Aorta (tissue), 5 donors: ENCODE measurements around the gene MYL10. TPM values are rescaled to one million over a fixed set of nuclear protein-coding genes. Genes with fewer than 3 reads are reported as not detected.

ENCODE experiments used
- ATAC-seq: fragments of 200-7000 bp; cut with Tn5 transposase; one replicate; pipeline ENCODE4 v1.9.1; 2022; ENCODE audit warnings: moderate library complexity; ENCODE audit not compliant: low FRiP score
- DNase-seq, 2 donors: peaks; one replicate each; pipeline ENCODE4 v3.0.0-alpha.2; 2020
- H3K27ac ChIP-seq, 2 donors: one replicate each; pipeline ENCODE4 v1.5.1; 2013; ENCODE audit warnings: low read length in 2 of 2, mild to moderate bottlenecking in 2 of 2, moderate library complexity in 2 of 2, control low read depth in 1 of 2, inconsistent platforms in 1 of 2, low read depth in 1 of 2
- H3K27me3 ChIP-seq, 2 donors: one replicate each; pipeline ENCODE4 v1.6.1; 2013; ENCODE audit warnings: control low read depth in 1 of 2, low read length in 1 of 2, mild to moderate bottlenecking in 1 of 2, moderate library complexity in 1 of 2; ENCODE audit not compliant: insufficient read depth in 2 of 2, control insufficient read depth in 1 of 2
- H3K36me3 ChIP-seq, 2 donors: one replicate each; pipeline ENCODE4 v1.6.1; 2013; ENCODE audit warnings: control low read depth in 1 of 2, low read length in 1 of 2, mild to moderate bottlenecking in 1 of 2; ENCODE audit not compliant: insufficient read depth in 2 of 2, control insufficient read depth in 1 of 2
- H3K4me1 ChIP-seq, 2 donors: one replicate each; pipeline ENCODE4 v1.6.1; 2013; ENCODE audit warnings: low read length in 2 of 2, control low read depth in 1 of 2, mild to moderate bottlenecking in 1 of 2, moderate library complexity in 1 of 2; ENCODE audit not compliant: insufficient read depth in 2 of 2, control insufficient read depth in 1 of 2
- H3K4me3 ChIP-seq, 2 donors: one replicate each; pipeline ENCODE4 v1.5.1; 2013; ENCODE audit warnings: low read length in 2 of 2, control low read depth in 1 of 2, mild to moderate bottlenecking in 1 of 2
- H3K9me3 ChIP-seq: one replicate; pipeline ENCODE4 v1.6.1; 2013; ENCODE audit warnings: mild to moderate bottlenecking, low read length; ENCODE audit not compliant: control insufficient read depth
- WGBS, 2 donors: extraction: QIAGEN DNeasy Blood & Tissue Kit; methylation state at CpG; one replicate each; pipeline ENCODE4 v1.1.7; 2013; 5-methylcytosine and 5-hydroxymethylcytosine counted together
- intact Hi-C, 2 donors: fragments of 100-400 bp; cut with DNase I; formaldehyde crosslinking; loops; one replicate each; pipeline versions ENCODE4 v1.14.2 to v1.15.0; 2022
- polyA plus RNA-seq, 2 donors: library from polyadenylated mRNA; stranded (reverse); fragments of 200-250 nt; gene quantifications; one replicate each; pipeline ENCODE4 v1.2.3, GENCODE V29; 2013
- total RNA-seq, 2 donors: library from RNA; stranded (reverse); fragmentation: NEBNext Ultra II Directional; extraction: Animal tissue kit (Norgen Biotek cat#: 25700); gene quantifications; one replicate each; pipeline ENCODE4 v1.2.1, GENCODE V29; 2021
- donor health status: healthy with polysubstance abuse.
- donor health status: Bipolar disorder and iron deficiency.
- donor health status: DM: no; HTN: no; CAD: no.
- donor health status: DM: no; HTN: no; CAD: no.
- donor health status: DM: yes; HTN: yes; CAD: no.

Gene MYL10
- total and polyA plus RNA-seq, 4 donors, result not detected

GRCh38 chr7:101565601-101566209 lies 63.4 kb downstream of the MYL10 start:
- H3K4me3 ChIP-seq, result no peak overlapping the region
- 90% methylated on average over 8 of the region's 8 CpGs for WGBS, 2 donors
- intact Hi-C loops, result loop anchor here in 1 of 2 donors (10.0 kb wide), 1 partner anchor 219 kb away; no protein-coding TSS in a partner anchor
- peaks cover 0 to 2% of the 10 kb centered on the region in 2 donors for H3K36me3 ChIP-seq
- peaks cover 0 to 2% of the 10 kb centered on the region in 2 donors for H3K27me3 ChIP-seq
- H3K9me3 ChIP-seq, result peaks cover 1% of the 10 kb centered on the region
- no peak overlapping the region for H3K27ac ChIP-seq
- H3K4me1 ChIP-seq, result no peaks in the 10 kb centered on the region
- ATAC-seq, result no peak
- no peak for DNase-seq

DNA sequence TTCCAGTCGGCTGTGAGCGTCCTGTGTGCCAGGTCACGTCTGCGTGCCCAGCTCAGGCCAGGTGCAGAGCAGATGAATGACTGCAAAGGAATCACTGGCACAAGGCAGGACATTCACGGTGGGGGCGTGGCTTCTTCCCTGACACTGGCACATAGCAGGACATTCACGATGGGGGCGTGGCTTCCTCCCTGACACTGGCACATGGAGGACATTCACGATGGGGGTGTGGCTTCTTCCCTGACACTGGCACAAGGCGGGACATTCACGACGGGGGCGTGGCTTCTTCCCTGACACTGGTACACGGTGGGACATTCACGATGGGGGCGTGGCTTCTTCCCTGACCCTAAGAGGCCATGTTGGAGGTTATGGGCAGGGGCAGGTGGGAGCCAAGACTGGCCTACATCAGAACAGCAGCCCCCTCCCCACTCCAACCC lies 64.3 kb downstream of the MYL10 start:
- Histone ChIP-seq H3K36me3 (peaks cover 0 to 2% of the 10 kb centered on the region in 2 donors), H3K9me3 (peaks cover 1% of the 10 kb centered on the region), H3K4me3 (no peak overlapping the region), H3K4me1 (no peaks in the 10 kb centered on the region), H3K27me3 (peaks cover 0 to 2% of the 10 kb centered on the region in 2 donors), H3K27ac (no peak overlapping the region)
- ATAC-seq (no peak), DNase-seq (no peak)
- intact Hi-C loops, result loop anchor here in 1 of 2 donors (10.0 kb wide), 1 partner anchor 220 kb away; no protein-coding TSS in a partner anchor
- 31 to 33% methylated on average over 16 of the region's 16 CpGs for WGBS, 2 donors

DNA sequence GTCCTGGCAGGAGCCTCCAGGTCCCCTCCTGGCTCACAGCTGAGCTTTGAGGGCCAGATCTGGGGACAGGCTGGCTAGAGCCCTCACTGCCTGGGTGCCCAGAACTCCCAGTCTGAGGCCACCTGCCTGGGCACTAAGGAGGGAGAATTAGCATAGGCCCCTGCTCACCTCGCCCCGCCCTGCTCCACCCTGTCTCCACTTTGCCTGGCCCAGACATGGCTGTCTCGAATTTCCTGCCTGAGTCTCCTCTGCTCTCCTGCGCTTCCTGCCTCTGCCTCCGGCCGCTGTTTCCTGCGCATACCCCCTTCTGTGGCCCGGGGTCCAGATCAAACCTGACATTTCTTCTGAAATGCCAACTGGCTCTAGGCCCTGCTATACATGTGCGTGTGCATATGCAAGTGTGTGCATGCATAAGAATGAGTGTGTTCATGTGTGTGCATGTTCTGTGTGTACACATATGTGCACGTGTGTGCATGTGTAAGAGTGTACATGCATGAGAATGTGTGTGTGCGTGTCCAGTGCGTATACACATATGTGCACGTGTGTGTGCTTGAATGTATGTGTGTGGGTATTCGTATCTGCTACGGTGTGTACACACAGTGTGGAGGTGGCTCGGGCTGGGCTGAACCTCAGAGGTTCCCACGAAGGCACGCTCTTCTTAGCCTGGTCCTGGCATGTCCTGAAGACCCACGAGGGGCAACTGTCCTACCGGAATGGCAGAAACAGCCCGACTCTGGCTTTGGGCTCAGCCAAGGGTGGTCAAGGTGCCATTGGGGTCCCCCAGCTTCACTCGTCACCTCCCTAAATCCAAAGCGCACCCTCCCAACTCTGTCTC lies 64.9 kb downstream of the MYL10 start:
- Histone ChIP-seq H3K27me3 (peaks cover 0 to 2% of the 10 kb centered on the region in 2 donors), H3K36me3 (peaks cover 0 to 2% of the 10 kb centered on the region in 2 donors), H3K4me3 (no peak overlapping the region), H3K4me1 (no peaks in the 10 kb centered on the region), H3K27ac (no peak overlapping the region), H3K9me3 (peaks cover 1% of the 10 kb centered on the region)
- ATAC-seq (peak; percentile 20), DNase-seq (no peak)
- intact Hi-C loops, result loop anchor here in 1 of 2 donors (10.0 kb wide), 1 partner anchor 221 kb away; no protein-coding TSS in a partner anchor
- WGBS, 2 donors, result 81% methylated on average over 21 to 23 of the region's 23 CpGs

Other genes with a start within 250 kb of the MYL10 start
- 100 to 1,000 TPM; 136 to 159 TPM for gene CUX1, start 188.3 kb upstream of the MYL10 start, total RNA-seq
- 10 to 100 TPM; 51.6 to 52.6 TPM for gene CUX1, start 188.3 kb upstream of the MYL10 start, polyA plus RNA-seq